ENCODE measurements around the gene PDZK1. TPM values are rescaled to one million over a fixed set of nuclear protein-coding genes. Genes with fewer than 3 reads are reported as not detected.
"Not testable (repeated sequence)": the region's sequence is repeated elsewhere in the genome, so short reads cannot be mapped to it uniquely, and the experiment has no call there.

PDZK1 gene
- total RNA-seq, 1 donor: 0.54 TPM

GRCh38 chr1:145719230-145720079, 12.3 kb upstream of the PDZK1 start, which contains the start of gene CD160:
Gene CD160, plus strand, starts transcription at chr1:145719499. Its CDS starts 8,829 bp downstream, at chr1:145728328.
- H3K4me3 ChIP-seq (ENCODE audit: low read depth, low read length): no peak within 1 kb of the TSS
- no peak for TF ChIP-seq CTCF (IDR thresholded peaks at IDR 0.05; ENCODE audit: insufficient read depth, low read length)
- DNase-seq (ENCODE audit: low read depth): no peak

GRCh38 chr1:145718465-145718864, 11.3 kb upstream of the PDZK1 start:
- not testable (repeated sequence) for H3K4me3 ChIP-seq (ENCODE audit: low read depth, low read length); DNase-seq (ENCODE audit: low read depth)

- TF ChIP-seq CTCF (IDR thresholded peaks at IDR 0.05; ENCODE audit: insufficient read depth, low read length): no peak
- DNase-seq (ENCODE audit: low read depth): no peak
- H3K4me3 ChIP-seq (ENCODE audit: low read depth, low read length): no peak overlapping the region
Observed at GRCh38 chr1:145717833-145718232, 10.7 kb upstream of the PDZK1 start.

GRCh38 chr1:145716641-145717345, 9.6 kb upstream of the PDZK1 start:
- no peak for DNase-seq (ENCODE audit: low read depth)
- H3K4me3 ChIP-seq (ENCODE audit: low read depth, low read length): no peak overlapping the region
- TF ChIP-seq CTCF (IDR thresholded peaks at IDR 0.05; ENCODE audit: insufficient read depth, low read length): no peak

- TF ChIP-seq CTCF (IDR thresholded peaks at IDR 0.05; ENCODE audit: insufficient read depth, low read length): no peak
- no peak for DNase-seq (ENCODE audit: low read depth)
- no peak overlapping the region for H3K4me3 ChIP-seq (ENCODE audit: low read depth, low read length)
Observed at GRCh38 chr1:145714524-145715111, 7.5 kb upstream of the PDZK1 start.

GRCh38 chr1:145711213-145711651, 4.1 kb upstream of the PDZK1 start:
- no peak overlapping the region for H3K4me3 ChIP-seq (ENCODE audit: low read depth, low read length)
- DNase-seq (ENCODE audit: low read depth): no peak
- TF ChIP-seq CTCF (IDR thresholded peaks at IDR 0.05; ENCODE audit: insufficient read depth, low read length): no peak
